ENCODE data around the gene ASCC3.

Gene ASCC3

GRCh38 chr6:100469101-100469859 lies 411.8 kb downstream of the ASCC3 start:
- TF ChIP-seq PAX5 (IDR thresholded peaks at IDR 0.05; ENCODE audit: insufficient read depth, low read length, severe bottlenecking), result no peak
- TF ChIP-seq POLR2AphosphoS5 (IDR thresholded peaks at IDR 0.05; ENCODE audit: low read depth, low read length), result no peak
- TF ChIP-seq POLR2A (IDR thresholded peaks at IDR 0.05; ENCODE audit: low read depth, low read length), result no peak
- no peak for TF ChIP-seq SPI1 (IDR thresholded peaks at IDR 0.05; ENCODE audit: low read depth, low read length)
- TF ChIP-seq TAF1 (IDR thresholded peaks at IDR 0.05; ENCODE audit: low read depth, low read length), result no peak
- no peak for TF ChIP-seq POU2F2 (IDR thresholded peaks at IDR 0.05; ENCODE audit: low read depth, low read length)
- DNase-seq (ENCODE audit: insufficient read length, low spot score), result no peak
- FAIRE-seq, result no peak

- FAIRE-seq (no peak), DNase-seq (ENCODE audit: insufficient read length, low spot score) (no peak)
- no peak for TF ChIP-seq SPI1 (IDR thresholded peaks at IDR 0.05; ENCODE audit: low read depth, low read length)
- no peak for TF ChIP-seq POLR2AphosphoS5 (IDR thresholded peaks at IDR 0.05; ENCODE audit: low read depth, low read length)
- TF ChIP-seq POU2F2 (IDR thresholded peaks at IDR 0.05; ENCODE audit: low read depth, low read length), result no peak
These were observed 413.0 kb downstream of the ASCC3 start for GRCh38 chr6:100468016-100468622.

GRCh38 chr6:100467129-100468015 lies 413.8 kb downstream of the ASCC3 start:
- FAIRE-seq, result no peak
- no peak for DNase-seq (ENCODE audit: insufficient read length, low spot score)
- TF ChIP-seq PAX5 (IDR thresholded peaks at IDR 0.05; ENCODE audit: insufficient read depth, low read length, severe bottlenecking), result no peak
- TF ChIP-seq TAF1 (IDR thresholded peaks at IDR 0.05; ENCODE audit: low read depth, low read length), result no peak
- TF ChIP-seq POLR2A (IDR thresholded peaks at IDR 0.05; ENCODE audit: low read depth, low read length), result no peak
- no peak for TF ChIP-seq POLR2AphosphoS5 (IDR thresholded peaks at IDR 0.05; ENCODE audit: low read depth, low read length)
- TF ChIP-seq SPI1 (IDR thresholded peaks at IDR 0.05; ENCODE audit: low read depth, low read length), result no peak
- TF ChIP-seq POU2F2 (IDR thresholded peaks at IDR 0.05; ENCODE audit: low read depth, low read length), result no peak

GRCh38 chr6:100466410-100467128 lies 414.6 kb downstream of the ASCC3 start:
- peak; percentile 26 for FAIRE-seq
- no peak for TF ChIP-seq TAF1 (IDR thresholded peaks at IDR 0.05; ENCODE audit: low read depth, low read length)
- no peak for TF ChIP-seq POLR2A (IDR thresholded peaks at IDR 0.05; ENCODE audit: low read depth, low read length)
- no peak for TF ChIP-seq POU2F2 (IDR thresholded peaks at IDR 0.05; ENCODE audit: low read depth, low read length)
- TF ChIP-seq POLR2AphosphoS5 (IDR thresholded peaks at IDR 0.05; ENCODE audit: low read depth, low read length), result no peak
- TF ChIP-seq PAX5 (IDR thresholded peaks at IDR 0.05; ENCODE audit: insufficient read depth, low read length, severe bottlenecking), result no peak
- no peak for TF ChIP-seq SPI1 (IDR thresholded peaks at IDR 0.05; ENCODE audit: low read depth, low read length)
- no peak for DNase-seq (ENCODE audit: insufficient read length, low spot score)

GRCh38 chr6:100465701-100466409 lies 415.3 kb downstream of the ASCC3 start:
- TF ChIP-seq POU2F2 (IDR thresholded peaks at IDR 0.05; ENCODE audit: low read depth, low read length) (no peak), SPI1 (IDR thresholded peaks at IDR 0.05; ENCODE audit: low read depth, low read length) (no peak), PAX5 (IDR thresholded peaks at IDR 0.05; ENCODE audit: insufficient read depth, low read length, severe bottlenecking) (no peak), POLR2A (IDR thresholded peaks at IDR 0.05; ENCODE audit: low read depth, low read length) (no peak), POLR2AphosphoS5 (IDR thresholded peaks at IDR 0.05; ENCODE audit: low read depth, low read length) (no peak)

GRCh38 chr6:100464903-100465700 lies 416.0 kb downstream of the ASCC3 start, which contains the start of gene SIM1:
Gene SIM1 (minus strand): TSS chr6:100464921. CDS start chr6:100463468, 1,453 bp downstream.
- no peak for TF ChIP-seq SPI1 (IDR thresholded peaks at IDR 0.05; ENCODE audit: low read depth, low read length)
- TF ChIP-seq POLR2A (IDR thresholded peaks at IDR 0.05; ENCODE audit: low read depth, low read length), result no peak
- TF ChIP-seq POLR2AphosphoS5 (IDR thresholded peaks at IDR 0.05; ENCODE audit: low read depth, low read length), result no peak
- TF ChIP-seq POU2F2 (IDR thresholded peaks at IDR 0.05; ENCODE audit: low read depth, low read length), result no peak
- no peak for TF ChIP-seq TAF1 (IDR thresholded peaks at IDR 0.05; ENCODE audit: low read depth, low read length)
- no peak for TF ChIP-seq PAX5 (IDR thresholded peaks at IDR 0.05; ENCODE audit: insufficient read depth, low read length, severe bottlenecking)
- FAIRE-seq (no peak), DNase-seq (ENCODE audit: insufficient read length, low spot score) (no peak)

More at GRCh38 chr6:100465701-100466409, 415.3 kb downstream of the ASCC3 start:
- DNase-seq (ENCODE audit: insufficient read length, low spot score), result no peak
- FAIRE-seq, result no peak

- DNase-seq (ENCODE audit: insufficient read length, low spot score) (no peak), FAIRE-seq (no peak)
- TF ChIP-seq PAX5 (IDR thresholded peaks at IDR 0.05; ENCODE audit: insufficient read depth, low read length, severe bottlenecking), result no peak
- no peak for TF ChIP-seq POU2F2 (IDR thresholded peaks at IDR 0.05; ENCODE audit: low read depth, low read length)
- TF ChIP-seq SPI1 (IDR thresholded peaks at IDR 0.05; ENCODE audit: low read depth, low read length), result no peak
- no peak for TF ChIP-seq POLR2AphosphoS5 (IDR thresholded peaks at IDR 0.05; ENCODE audit: low read depth, low read length)
- TF ChIP-seq POLR2A (IDR thresholded peaks at IDR 0.05; ENCODE audit: low read depth, low read length), result no peak
- no peak for TF ChIP-seq TAF1 (IDR thresholded peaks at IDR 0.05; ENCODE audit: low read depth, low read length)
These were observed 416.8 kb downstream of the ASCC3 start for GRCh38 chr6:100464162-100464851.

Data from GM12891 (cell line).